Measurements from ENCODE around the gene PRICKLE3. TPM values are rescaled to one million over a fixed set of nuclear protein-coding genes. Genes with fewer than 3 reads are reported as not detected.
A peak's percentile ranks its signal among the peaks of the same experiment; 100 is the strongest.
"Not testable (repeated sequence)": the region's sequence is repeated elsewhere in the genome, so short reads cannot be mapped to it uniquely, and the experiment has no call there.

PRICKLE3 gene
- total RNA-seq, 1 experiment from 2014 or later = 2.8 TPM

DNA sequence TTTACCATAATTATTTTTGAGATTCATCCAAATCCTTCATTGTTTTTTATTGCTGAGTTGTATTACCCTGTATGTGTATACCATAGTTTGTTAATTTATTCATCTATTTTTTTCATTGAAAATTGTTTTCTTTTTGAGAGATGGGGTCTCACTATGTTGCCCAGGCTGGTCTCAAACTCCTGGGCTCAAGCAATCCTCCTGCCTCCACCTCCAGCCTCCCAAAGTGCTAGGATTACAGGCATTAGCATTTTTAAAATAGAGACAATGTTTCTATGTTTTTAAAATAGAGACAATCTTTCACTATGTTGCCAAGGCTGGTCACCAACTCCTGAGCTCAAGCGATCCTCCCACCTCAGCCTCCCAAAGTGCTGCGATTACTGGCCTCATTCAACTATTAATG is 25.3 kb downstream of the PRICKLE3 start:
- no peak for DNase-seq (ENCODE audit: low spot score)

DNA sequence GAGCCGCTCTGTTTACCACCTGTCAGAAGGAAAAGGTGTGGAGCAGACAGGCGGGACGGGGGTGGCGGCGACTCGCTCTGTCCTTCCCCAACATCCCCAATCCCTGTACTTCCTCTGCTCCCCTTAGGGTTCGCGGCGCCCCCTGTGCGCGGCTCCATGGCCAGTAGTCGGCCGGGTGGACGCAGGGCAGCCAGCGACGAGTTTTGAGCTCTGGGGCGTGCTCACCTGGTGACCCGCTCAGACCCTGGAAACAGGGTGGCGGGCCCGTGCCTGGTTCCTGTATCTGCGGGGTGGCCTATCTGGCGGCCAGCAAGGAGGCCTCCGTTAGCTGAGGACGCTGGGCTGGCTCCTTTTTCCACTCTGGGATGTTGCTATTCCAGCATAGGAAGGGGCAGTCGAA is 29.0 kb downstream of the PRICKLE3 start:
- DNase-seq (ENCODE audit: low spot score) = no peak

- DNase-seq (ENCODE audit: low spot score) = peak; percentile 64
Measured at GRCh38 chrX:49155900-49156837, 30.0 kb downstream of the PRICKLE3 start.

DNA sequence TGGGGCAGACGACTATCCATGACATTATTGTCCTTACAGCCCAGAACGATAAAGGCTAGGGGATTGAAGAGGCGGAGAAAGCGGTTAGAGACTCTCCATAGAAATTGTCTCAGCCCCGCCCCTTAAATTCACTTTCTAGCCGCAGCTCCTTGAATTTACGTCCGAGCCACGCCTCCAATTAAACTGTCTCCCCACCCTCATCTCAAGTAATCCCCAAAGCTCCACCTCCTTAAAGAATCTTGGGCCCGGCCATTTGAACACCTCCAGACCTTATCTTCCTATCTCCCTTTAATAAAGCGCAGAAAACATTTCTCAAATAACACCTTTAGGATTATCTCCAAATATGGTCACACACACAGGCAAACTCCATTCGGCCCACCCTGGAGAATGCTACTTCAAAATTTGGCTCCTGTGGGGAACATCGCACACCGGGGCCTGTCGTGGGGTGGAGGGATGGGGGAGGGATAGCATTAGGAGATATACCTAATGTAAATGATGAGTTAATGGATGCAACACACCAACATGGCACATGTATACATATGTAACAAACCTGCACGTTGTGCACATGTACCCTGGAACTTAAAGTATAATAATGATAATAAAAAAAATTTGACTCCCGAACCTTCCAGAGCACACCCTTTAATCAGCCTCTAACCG is 30.8 kb downstream of the PRICKLE3 start:
- peak; percentile 50 for DNase-seq (ENCODE audit: low spot score)

DNA sequence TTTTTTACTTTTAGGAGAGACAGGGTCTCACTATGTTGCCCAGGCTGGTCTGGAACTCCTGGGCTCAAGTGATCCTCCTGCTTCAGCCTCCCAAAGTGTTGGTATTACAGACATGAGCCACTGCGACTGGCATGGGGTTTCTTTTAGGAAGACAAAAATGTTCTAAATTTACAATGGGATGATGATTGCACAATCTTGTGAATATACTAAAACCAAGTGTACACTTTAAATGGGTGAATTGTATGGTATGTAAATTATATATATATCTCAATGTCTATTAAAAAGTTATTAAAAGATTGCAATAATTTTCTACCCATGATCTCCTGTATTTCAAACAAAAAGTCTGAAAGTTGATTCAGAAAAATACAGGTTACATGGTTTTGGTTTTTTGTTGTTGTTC is 32.7 kb downstream of the PRICKLE3 start:
- no peak for DNase-seq (ENCODE audit: low spot score)

GRCh38 chrX:49149291-49149690 is 36.9 kb downstream of the PRICKLE3 start:
- DNase-seq (ENCODE audit: low spot score) = not testable (repeated sequence)

DNA sequence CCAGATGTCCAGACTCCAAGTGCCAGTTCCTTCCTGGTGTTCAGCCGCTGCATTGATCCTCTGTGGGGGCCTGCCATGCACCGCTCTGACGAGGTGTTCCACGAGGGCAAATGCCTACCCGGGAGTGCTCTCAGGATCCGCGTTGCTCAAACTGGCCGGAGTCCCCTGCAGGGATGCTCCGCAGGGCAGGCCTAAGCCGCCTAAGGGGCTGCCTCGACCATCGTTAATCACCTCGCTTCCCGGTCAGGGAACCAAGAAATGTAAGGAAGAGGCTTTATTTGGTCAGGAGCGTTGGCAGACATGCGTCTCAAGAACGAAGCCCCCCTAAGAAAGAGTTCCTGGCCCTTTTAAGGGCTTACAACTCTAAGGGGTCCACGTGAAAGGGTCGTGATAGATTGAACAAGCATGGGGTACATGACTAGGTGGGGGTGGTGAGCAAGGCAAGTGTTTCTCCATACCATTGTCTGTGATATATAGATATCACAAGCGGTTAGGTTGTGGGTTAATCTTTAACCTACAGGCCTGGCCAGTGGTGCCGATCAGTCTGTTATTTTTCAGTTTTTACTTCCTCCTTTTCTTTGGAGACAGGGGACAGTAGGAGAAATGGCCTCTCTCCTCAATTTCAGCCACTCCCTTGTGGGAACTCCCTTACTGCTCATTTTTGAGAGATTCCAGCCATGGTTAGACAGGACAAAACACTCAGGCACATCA is 37.6 kb downstream of the PRICKLE3 start:
- DNase-seq (ENCODE audit: low spot score) = not testable (repeated sequence)

GRCh38 chrX:49147936-49148335 is 38.2 kb downstream of the PRICKLE3 start:
- no peak for DNase-seq (ENCODE audit: low spot score)

GRCh38 chrX:49147282-49147681 is 38.9 kb downstream of the PRICKLE3 start:
- no peak for DNase-seq (ENCODE audit: low spot score)

- not testable (repeated sequence) for DNase-seq (ENCODE audit: low spot score)
Measured at GRCh38 chrX:49143154-49143553, 43.0 kb downstream of the PRICKLE3 start.

DNA sequence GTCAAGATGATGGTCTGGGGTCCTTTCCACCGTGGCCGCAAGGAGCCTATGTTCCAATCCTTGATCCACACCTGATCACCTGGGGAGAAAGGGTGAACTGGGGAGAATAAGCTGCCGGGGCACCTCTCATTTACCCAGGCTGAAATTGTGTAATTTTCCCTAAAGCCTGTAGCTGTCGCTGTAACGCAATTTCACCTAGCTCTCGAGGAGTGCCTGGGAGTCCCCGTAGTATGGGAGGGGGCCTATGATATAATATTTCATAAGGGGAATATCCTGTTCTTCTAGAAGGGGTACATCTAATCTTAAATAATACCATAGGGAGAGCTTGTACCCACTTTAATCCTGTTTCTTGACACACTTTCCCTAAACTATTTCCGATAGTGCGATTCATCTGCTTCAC is 43.9 kb downstream of the PRICKLE3 start:
- DNase-seq (ENCODE audit: low spot score) = not testable (repeated sequence)

DNA sequence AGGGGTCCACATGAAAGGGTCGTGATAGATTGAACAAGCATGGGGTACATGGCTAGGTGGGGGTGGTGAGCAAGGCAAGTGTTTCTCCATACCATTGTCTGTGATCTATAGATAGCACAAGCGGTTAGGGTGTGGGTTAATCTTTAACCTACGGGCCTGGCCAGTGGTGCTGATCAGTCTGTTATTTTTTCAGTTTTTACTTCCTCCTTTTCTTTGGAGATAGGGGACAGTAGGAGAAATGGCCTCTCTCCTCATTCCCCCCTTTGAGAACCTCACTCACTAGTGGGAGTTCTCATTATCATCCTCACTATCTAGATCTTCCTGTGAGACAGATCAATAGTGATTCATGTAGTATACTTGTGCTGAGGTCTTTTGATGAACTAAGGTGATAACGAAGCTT is 46.5 kb downstream of the PRICKLE3 start:
- no peak for DNase-seq (ENCODE audit: low spot score)

- no peak for DNase-seq (ENCODE audit: low spot score)
Measured at GRCh38 chrX:49137492-49137891, 48.7 kb downstream of the PRICKLE3 start.

DNA sequence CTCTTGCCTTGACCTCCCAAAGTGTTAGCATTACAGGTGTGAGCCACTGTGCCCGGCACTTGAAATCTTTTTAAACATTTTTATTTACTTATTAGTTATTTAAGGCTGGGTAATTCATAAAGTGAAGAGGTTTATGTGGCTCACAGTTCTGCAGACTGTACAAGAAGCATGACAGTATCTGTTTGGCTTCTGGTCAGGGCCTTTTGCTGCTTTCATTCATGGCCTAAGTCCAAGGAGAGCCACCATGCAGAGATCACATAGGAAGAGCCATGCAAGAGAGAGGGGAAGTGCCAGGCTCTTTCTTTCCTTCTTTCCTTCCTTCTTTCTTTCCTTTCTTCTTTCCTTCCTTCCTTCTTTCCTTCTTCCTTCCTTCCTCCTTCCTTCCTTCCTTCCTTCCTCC is 52.4 kb downstream of the PRICKLE3 start:
- DNase-seq (ENCODE audit: low spot score) = no peak

GRCh38 chrX:49132275-49132674 is 53.9 kb downstream of the PRICKLE3 start:
- DNase-seq (ENCODE audit: low spot score) = not testable (repeated sequence)

- DNase-seq (ENCODE audit: low spot score) = no peak
Measured at GRCh38 chrX:49129427-49129826, 56.7 kb downstream of the PRICKLE3 start.

DNA sequence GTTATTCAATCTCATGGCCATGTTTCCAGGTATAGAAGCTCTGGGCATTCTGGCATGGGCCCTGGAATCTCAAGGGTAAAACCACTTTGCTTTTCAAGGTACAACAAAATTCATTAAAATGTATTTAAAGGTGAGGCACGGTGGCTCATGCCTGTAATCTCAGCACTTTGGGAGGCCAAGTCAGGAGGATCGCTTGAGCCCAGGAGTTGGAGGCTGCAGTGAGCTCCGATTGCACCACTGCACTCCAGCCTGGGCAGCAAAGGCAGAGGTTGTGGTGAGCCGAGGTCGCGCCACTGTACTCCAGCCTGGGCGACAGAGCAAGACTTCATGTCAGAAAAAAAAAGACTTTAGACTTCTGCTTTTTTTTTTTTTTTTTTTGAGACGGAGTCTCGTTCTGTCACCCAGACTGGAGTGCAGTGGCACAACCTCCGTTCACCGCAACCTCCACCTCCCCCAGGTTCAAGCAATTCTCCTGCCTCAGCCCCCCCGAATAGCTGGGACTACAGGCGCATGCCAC is 58.4 kb downstream of the PRICKLE3 start:
- not testable (repeated sequence) for DNase-seq (ENCODE audit: low spot score)

Other genes starting within 250 kb of the PRICKLE3 start
- gene OTUD5, start 228.8 kb downstream of the PRICKLE3 start, total RNA-seq (2014; rRNA removed; shearing (Covaris generic)) = 26.4 and 31.5 TPM in 2 replicates
- 0.67 and 0.91 TPM in 2 replicates for gene KCND1, start 214.5 kb downstream of the PRICKLE3 start, total RNA-seq (2014; rRNA removed; shearing (Covaris generic))
- 15.9 and 18.3 TPM in 2 replicates for gene GRIPAP1, start 184.1 kb downstream of the PRICKLE3 start, total RNA-seq (2014; rRNA removed; shearing (Covaris generic))
- 49.8 and 64.1 TPM in 2 replicates for gene TFE3, start 143.0 kb downstream of the PRICKLE3 start, total RNA-seq (2014; rRNA removed; shearing (Covaris generic))
- 0.14 TPM in 1 of 2 replicates, not detected in the other for gene CCDC120, start 127.4 kb downstream of the PRICKLE3 start, total RNA-seq (2014; rRNA removed; shearing (Covaris generic))
- gene PRAF2, start 112.4 kb downstream of the PRICKLE3 start, total RNA-seq (2014; rRNA removed; shearing (Covaris generic)) = 11.7 and 12.6 TPM in 2 replicates
- gene WDR45, start 106.5 kb downstream of the PRICKLE3 start, total RNA-seq (2014; rRNA removed; shearing (Covaris generic)) = 47.5 and 64.6 TPM in 2 replicates
- gene GPKOW, start 62.6 kb downstream of the PRICKLE3 start, total RNA-seq (2014; rRNA removed; shearing (Covaris generic)) = 41.9 and 42.4 TPM in 2 replicates
- 0.36 and 1.8 TPM in 2 replicates for gene MAGIX, start 23.6 kb downstream of the PRICKLE3 start, total RNA-seq (2014; rRNA removed; shearing (Covaris generic))
- 70.3 and 80.8 TPM in 2 replicates for gene PLP2, start 14.5 kb downstream of the PRICKLE3 start, total RNA-seq (2014; rRNA removed; shearing (Covaris generic))
- gene SYP, start 13.8 kb upstream of the PRICKLE3 start, total RNA-seq (2014; rRNA removed; shearing (Covaris generic)) = 0.05 and 0.48 TPM in 2 replicates
- not detected in 2 replicates for gene CACNA1F, start 47.0 kb upstream of the PRICKLE3 start, total RNA-seq (2014; rRNA removed; shearing (Covaris generic))
- gene CCDC22, start 49.1 kb upstream of the PRICKLE3 start, total RNA-seq (2014; rRNA removed; shearing (Covaris generic)) = 15.0 and 16.8 TPM in 2 replicates
- gene FOXP3, start 78.3 kb upstream of the PRICKLE3 start, total RNA-seq (2014; rRNA removed; shearing (Covaris generic)) = not detected in 2 replicates
- 8.0 and 11.1 TPM in 2 replicates for gene PPP1R3F, start 83.4 kb upstream of the PRICKLE3 start, total RNA-seq (2014; rRNA removed; shearing (Covaris generic))
- not detected in 2 replicates for gene GAGE10, start 117.3 kb upstream of the PRICKLE3 start, total RNA-seq (2014; rRNA removed; shearing (Covaris generic))
- not detected in 2 replicates for gene GAGE12J, start 135.7 kb upstream of the PRICKLE3 start, total RNA-seq (2014; rRNA removed; shearing (Covaris generic))
- gene GAGE13, start 145.2 kb upstream of the PRICKLE3 start, total RNA-seq (2014; rRNA removed; shearing (Covaris generic)) = 6.7 TPM in 1 of 2 replicates, not detected in the other